NCI-H2227 (cell line): ENCODE data around the gene DNMT3B.
A peak's percentile ranks its signal among the peaks of the same experiment; 100 is the strongest.
"Not testable (repeated sequence)": the region's sequence is repeated elsewhere in the genome, so short reads cannot be mapped to it uniquely, and the experiment has no call there.

ENCODE experiments used
- DNase-seq: peaks from one replicate; lab custom pipeline; 2025; ENCODE audit not compliant: unreplicated experiment; lab: John Stamatoyannopoulos, UW

The DNMT3B gene

DNA sequence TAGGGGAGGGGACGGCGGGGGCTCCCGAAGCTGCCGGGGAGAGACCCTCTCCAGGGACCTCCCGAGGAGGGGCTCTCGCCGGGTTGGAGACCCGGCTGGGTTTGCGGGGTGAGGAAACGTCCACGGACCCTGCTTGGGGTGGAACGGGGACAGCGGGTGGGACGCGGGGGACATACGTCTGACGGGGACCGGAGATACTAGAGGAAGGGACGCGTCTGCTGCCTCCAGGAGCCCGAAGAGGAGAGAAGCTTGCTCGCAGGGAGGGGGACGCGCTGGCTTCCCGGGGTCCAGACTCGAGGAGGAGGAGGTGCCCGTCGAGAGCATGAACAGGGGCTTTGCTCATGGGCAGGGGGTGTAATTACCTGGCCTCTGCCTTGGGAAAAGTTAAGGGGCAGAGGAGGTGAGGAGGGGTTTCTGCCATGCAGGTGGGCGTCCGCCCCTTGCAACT lies 593 bp downstream of the DNMT3B start:
- DNase-seq, result peak; percentile 44

DNA sequence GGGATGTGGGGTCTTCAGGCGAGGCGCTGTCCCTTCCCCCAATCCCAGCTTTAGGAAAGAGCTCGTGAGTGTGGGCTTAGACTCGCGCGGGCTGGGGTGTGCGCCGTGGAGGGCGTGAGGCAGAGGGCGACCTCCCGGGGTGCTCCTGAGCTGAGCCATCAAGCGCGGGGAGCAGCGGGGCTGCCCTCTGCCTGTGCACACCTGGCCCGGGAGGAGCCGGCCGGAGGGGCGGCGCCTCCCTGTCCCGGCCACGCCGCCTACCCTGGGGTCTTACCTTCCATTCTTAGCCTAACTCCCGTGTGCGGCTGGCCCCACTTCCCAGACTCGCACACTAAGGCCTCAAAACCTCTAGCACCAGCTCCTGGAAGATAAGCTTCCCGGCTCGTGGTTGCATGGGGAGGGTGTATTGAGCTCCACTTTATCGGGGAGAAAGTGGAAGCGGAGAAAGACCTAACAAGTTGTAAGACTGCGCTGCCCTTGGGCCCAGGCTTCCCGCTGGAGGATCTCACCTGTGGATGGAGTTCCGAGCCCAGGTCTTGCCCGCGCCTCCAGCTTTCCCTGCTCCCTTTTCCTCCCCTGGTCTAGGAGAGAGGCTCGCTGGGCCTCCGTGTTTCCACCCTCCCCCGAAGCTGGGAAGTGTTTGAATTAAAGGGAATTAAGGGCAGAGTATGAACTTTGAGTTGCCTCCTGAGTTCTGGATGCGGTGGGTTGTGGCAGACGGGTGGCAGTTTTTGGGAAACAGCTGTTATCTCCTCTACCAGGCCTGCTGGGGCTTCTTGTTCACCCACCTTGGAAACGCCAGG lies 1.2 kb downstream of the DNMT3B start:
- peak; percentile 30 for DNase-seq

DNA sequence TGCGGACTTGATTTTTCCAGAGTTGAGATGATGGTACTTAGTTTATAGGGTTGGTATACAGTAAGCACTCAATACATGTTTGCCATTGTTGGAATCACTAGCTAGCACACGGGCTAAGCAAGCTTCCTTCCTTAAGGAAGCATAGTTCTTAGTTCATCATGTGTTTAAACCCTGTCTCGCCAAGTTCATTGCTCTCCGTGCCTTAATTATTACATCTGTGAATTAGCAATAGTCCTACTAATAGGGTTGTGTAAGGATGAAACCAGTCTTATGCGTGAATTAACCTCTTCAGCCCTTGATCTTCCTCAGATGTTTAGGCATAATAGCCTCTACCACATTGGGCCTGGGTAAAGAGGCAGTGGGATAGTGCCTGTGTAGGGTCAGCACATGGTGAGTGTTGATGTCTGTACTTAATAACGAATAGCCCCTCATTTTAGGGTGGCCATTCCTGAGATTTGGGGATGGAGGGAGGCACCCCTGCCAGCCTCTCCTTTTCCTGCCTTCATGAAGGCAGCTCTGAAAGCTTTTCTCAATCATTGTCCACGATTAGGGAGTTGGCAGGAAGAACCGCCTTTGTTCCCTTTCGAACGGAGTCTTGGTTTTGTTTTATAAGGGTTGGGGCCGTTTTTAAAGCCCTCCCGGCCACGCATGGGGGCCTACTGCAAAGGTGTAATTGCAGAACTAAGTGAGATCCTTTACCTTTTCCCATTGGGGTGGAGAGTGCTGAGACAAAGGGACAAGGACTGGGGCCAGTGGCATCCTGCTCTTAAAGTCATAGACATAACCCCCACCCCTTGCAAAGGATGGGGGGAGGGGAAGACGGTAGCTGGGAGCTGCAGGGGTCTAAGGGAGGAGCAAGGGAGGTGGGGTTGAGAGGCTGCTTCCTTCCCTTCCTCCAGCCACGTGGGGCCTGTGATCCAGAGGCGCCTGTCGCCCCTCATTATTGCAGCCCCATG lies 2.1 kb downstream of the DNMT3B start:
- DNase-seq, result peak; percentile 37

DNA sequence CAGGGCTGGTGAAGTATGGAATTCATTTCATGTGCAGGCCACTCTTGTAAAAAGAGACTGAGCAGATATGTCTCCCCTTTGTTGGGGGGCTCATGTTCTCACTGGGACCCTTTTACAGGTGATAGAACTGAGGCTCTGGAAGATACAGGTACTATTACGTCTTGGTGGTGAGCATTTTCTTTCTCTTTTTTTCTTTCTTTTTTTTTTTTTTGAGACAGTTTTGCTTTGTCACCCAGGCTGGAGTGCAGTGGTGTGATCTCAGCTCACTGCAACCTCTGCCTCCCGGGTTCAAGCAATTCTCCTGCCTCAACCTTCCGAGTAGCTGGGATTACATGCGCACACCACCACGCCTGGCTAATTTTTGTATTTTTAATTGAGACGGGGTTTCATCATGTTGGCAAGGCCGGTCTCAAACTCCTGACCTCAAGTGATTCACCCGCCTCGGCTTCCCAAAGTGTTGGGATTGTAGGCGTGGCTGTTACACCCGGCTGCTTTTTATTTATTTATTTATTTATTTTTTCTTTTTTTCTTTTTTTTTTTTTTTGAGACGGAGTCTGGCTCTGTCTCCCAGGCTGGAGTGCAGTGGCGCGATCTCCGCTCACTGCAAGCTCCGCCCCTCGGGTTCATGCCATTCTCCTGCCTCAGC lies 3.2 kb downstream of the DNMT3B start:
- DNase-seq, result not testable (repeated sequence)

DNA sequence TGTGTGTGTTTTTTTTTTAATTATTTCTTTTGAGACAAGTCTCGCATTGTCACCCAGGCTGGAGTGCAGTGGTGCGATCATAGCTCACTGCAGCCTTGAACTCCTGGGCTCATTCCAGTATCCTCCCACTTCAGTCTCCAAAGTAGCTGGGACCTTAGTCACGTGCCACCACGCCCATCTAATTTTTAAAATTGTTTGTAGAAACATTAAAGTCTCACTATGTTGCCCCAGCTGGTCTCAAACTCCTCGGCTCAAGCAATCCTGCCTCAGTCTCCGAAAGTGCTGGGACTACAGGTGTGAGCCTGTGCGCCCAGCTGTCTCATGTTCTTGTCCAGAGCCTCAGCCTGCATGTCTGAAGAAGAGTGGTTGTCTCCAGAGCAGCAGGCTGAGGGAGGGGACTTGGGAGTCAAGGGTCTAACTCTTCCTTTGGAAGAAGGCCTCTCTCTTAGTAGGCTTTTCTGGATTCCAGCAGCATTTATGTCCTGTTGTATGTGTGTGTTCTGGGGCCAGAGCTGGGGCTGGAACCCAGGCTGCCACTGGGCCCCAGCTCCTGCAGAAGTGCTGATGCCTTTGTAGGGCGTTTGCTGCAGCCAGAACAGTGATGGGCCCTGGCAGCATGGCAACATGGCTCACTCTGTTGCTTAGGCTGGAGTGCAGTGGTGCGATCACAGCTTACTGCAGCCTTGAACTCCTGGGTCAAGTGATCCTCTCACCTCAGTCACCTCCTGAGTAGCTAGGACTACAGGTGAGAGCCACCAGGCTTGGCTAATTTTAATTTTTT lies 5.4 kb downstream of the DNMT3B start:
- no peak for DNase-seq

DNA sequence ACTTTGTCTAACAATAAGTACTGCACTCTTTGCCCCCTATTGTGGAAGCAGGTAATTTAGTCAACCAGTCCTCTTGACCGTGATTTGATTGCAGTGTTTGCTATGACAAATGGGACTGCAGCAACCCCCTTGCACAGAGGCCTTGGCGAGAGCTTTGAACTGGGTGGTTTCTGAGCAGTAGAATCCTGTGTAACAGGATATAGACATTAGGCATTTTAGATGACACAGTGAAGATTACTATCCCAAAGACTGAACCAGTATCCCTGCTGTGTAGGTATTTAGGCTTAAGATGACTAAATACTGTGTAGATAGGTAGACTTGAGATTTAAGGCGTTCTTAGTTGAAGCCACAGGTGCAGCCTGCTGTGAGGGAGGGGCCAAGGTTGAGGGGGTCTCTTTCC lies 9.9 kb downstream of the DNMT3B start:
- DNase-seq, result peak; percentile 37

DNA sequence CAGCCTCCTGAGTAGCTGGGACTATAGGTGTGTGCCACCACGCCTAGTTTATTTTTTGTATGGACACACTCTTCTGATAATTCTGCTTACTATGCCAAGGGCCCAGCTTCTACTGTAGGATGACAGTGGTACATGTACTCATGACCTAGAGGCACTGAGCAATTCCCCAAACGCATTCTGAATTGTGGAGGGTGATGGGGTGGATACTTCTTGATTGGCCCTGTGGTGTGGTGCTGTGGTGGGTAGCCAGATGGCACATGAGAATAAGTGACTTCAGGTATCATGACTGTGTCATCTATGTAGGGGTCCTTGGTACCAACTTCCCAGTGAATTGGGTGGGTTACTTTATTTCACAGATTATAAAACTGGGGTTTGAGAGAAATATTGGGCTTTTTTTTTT lies 11.0 kb downstream of the DNMT3B start:
- no peak for DNase-seq

DNA sequence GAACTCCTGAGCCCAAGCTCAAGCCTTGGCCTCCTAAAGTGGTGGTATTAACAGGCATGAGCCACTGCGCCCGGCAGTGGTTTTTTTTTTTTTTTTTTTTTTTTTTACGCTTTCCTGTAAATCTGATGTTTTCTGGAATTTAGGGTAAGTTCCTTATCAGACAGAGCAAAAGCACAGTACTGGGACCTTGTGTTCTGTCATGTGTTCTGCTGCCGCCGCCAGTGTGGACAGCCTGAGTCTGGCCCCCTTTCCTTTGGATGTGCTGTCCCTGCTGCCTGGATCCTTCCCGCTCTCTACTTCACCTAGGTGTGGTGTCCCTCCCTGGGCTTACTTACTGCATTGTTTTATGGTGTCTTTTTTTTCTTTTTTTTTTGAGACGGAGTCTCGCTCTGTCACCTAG lies 11.7 kb downstream of the DNMT3B start:
- DNase-seq, result no peak

DNA sequence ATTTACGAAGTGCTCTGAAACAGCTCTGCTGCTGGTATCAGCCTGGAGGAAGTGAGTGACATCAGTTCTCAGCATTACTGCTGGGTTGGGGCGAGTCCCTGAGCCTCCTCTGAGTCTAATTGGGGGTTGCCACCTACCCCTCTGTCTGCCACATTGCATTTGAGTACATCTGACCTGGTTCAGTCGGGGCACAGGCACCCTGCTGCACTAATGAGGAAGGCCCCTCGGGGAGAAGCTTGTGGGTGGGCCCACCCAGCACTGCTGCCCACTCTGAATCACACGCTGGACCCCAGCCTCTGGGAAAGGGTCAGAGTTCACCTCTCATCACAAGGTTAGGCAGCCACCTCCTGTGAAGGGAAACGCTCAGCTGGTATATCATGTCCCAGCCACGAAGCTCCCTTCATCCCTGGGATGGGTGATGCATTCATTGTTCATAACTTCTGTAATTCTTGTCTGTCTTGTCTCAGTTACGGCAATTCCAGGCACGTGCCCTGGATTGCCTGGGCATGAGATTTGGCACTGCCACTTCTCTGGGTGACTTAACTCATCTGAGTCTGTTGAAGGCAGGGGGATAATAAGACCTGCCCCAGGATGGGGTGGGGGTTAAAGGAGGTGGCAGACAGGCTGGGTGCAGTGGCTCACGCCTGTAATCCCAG lies 13.3 kb downstream of the DNMT3B start:
- no peak for DNase-seq

DNA sequence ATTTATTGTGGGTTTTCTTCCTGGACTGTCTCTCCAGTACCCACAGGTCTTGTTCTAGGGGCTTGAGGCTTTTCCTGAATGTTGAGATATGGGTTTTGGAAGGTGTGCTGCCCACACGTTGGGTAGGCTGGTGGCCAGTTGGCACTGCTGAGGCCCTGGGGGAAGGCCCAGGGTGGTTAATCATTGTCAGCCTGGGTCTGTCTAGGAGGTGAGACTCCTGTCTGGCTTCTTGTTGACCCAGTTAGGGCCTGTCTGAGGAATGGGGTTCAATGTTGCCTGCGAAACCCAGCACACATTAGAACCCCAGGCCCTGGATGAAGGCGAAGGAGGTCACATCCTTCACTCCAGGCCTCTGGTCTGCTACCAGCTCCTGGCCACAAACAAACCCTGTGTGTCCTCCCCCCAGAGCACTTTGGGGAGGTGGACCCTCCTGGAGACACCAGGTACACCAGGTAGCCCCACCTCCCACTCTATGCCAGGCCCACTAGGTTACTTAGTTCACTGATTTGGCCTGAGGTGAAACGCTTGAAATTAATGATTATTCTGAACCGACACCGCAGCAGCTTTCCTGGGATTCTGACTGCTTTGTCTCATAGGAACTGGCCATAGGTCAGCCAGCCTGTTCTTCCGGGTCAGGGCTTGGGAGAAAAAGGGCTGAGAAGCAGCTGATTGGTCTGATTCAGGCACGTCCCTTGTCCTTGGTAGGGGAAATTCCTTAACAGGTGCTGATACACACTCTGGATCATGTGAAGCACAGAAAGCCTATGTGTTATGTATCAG lies 15.2 kb downstream of the DNMT3B start:
- DNase-seq, result no peak

DNA sequence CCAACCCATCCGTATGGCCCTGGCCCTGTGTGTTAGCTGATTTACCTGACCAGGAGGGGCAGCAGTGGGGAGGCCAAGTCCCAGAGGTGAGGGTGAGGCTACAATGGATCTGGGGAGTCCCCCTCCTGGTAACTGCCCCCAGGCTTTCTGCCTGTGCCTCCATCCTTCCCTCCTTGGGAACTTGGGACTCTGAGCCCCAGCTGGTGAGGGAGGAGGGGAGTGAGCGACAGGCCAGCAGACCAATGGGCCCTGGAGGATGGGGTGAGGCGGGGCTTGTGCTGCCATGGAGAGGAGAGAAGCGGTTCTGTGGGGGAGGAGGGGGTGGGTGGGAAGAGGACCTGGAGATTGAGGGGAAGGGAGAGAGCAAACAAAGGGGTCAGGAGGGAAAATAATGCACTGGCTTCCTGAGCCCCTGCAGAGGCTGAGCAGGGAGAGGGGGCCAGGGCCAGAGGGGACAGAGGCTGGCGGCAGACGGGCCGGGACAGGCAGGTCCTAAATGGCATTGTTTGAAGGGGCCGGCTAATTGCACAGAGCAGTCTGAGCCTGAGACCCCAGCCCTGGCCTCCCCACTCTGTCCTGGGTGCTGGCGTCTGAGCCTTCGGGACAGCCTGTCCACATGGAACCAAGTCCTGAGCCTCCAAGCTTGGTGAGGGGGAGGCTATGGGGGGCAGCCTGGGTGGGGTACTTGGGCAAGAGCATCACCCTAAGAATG lies 17.5 kb downstream of the DNMT3B start:
- DNase-seq, result peak; percentile 85

DNA sequence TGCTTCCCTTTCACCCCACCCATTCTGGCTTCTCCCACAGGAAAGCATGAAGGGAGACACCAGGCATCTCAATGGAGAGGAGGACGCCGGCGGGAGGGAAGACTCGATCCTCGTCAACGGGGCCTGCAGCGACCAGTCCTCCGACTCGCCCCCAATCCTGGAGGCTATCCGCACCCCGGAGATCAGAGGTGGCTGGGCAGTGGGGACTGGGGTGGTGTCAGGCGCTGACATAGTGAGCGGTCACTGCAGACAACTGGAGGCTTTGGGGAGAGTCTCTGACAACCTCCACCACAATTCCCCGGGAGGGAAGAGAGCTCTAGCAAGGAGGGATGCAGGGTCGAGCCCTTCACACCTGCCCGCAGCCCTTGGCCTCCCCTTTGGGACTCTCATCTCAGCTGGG lies 18.1 kb downstream of the DNMT3B start:
- no peak for DNase-seq

DNA sequence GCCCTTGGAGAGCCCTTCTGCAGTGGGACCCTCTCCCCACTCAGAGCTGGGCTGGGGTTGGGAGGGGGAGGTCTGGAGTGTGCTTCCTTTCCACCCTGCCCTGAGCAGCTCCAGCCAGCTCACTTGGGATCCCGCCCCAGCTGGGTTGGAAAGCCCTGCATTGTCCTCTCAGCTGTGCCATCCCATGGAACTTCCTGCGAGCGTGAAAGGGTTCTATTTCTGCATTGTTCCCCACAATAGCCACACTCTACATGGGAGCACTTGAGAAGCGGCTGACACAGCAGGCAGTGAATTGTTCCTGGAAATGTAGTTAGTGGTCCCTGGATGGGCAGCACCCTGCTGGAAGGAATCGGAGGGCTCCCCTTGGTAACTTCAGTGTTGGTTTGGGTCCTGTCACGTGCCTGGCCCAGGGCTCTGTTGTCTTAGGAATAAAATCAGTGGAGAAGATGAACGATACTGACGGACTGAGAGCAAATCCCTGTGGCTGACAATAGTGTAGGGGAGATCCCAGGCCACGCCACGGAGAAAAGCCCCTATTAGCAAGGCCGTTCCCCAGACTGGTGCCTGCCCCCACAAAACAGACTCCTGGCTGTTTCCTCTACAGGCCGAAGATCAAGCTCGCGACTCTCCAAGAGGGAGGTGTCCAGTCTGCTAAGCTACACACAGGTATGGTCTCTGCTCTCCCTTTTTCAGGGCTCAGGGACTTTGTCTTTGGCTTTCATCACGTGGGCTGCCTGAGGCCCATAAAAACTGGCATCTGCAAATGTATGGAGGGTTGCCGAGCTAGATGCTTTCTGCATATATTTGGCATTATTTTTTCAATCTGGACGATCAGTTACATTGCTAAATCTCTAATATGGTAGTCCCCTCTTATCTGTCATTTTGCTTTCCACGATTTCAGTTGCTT lies 18.8 kb downstream of the DNMT3B start:
- DNase-seq, result peak; percentile 71

DNA sequence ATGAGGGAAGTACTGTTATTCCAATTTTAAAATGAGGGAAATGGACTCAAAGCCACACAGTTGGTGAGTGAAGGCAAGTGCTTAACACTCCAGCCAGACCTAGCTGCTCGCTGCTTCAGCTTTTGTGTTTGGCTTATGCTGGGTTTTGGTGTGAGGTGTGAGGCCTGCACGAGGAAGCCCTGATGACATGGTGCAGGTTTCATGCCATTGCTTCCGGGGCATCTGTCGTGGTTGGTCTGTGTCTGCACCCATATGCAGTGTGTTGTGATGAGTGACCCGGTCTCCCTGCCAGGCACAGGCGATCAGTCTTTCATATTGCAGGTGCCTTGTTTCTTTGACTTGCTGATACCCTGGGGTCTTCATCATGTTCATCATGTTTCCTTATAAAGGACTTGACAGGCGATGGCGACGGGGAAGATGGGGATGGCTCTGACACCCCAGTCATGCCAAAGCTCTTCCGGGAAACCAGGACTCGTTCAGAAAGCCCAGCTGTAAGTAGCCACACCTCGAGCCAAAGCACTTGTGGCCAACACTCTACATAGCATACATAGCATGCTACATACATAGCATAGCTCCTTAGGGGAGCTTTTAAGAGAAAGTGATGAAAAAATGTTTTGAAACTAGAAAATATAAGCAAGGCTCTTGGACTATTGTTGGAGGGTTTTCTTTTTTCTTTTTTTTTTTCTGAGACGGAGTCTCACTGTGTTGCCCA lies 22.3 kb downstream of the DNMT3B start:
- DNase-seq, result no peak

DNA sequence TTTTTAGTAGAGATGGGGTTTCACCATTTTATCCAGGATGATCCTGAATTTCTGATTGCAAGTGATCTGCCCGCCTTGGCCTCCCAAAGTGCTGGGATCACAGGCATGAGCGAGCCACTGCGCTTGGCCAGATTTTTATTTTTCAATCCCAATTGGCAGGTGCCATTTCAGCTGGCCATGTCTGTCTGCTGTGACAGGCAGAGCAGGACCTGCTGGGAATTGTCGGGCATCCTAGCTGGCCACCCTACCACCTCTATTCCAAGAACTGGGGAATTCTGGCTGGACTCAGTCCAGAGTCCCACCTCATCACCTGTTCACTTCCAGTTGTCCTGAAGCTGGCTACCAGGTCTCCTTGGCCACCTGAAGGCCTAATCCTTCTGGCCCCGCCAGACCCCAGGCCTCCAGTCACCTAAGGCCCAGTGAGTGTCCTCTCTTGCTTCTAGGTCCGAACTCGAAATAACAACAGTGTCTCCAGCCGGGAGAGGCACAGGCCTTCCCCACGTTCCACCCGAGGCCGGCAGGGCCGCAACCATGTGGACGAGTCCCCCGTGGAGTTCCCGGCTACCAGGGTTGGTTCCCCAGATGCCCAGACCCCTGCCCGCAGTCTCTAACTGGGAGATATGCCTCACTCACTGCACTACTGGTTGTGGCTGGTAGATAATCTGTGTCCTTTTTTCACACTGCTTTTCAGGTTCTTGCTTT lies 24.0 kb downstream of the DNMT3B start:
- DNase-seq, result no peak

DNA sequence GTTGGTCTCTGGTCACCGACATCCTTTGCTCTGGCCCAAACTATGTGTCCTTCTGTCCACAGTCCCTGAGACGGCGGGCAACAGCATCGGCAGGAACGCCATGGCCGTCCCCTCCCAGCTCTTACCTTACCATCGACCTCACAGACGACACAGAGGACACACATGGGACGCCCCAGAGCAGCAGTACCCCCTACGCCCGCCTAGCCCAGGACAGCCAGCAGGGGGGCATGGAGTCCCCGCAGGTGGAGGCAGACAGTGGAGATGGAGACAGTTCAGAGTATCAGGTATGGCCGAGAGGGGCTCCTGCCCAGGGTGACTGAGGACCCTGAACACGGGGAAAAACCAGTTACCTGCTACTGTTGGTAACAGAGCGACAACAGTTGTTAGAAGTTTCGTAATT lies 25.0 kb downstream of the DNMT3B start:
- DNase-seq, result no peak
